ENCODE measurements around the gene SHB. TPM values are rescaled to one million over a fixed set of nuclear protein-coding genes. Genes with fewer than 3 reads are reported as not detected.
"Not testable (repeated sequence)": the region's sequence is repeated elsewhere in the genome, so short reads cannot be mapped to it uniquely, and the experiment has no call there.

The SHB gene
- total RNA-seq, 2 donors from 2014 or later: 28.1 to 38.1 TPM

- Histone ChIP-seq H3K9me3 (ENCODE audit: control insufficient read depth, low read length) (no peaks in the 10 kb centered on the region), H3K27ac (ENCODE audit: low read depth, low read length) (no peak overlapping the region), H3K4me1 (ENCODE audit: control insufficient read depth, insufficient read depth, low read length) (no peaks in the 10 kb centered on the region), H3K4me3 (ENCODE audit: low read length) (no peak overlapping the region), H3K9ac (ENCODE audit: extremely low read depth, low read length, poor library complexity, severe bottlenecking) (no peak overlapping the region), H3K27me3 (ENCODE audit: control insufficient read depth, insufficient read depth, low read length, poor library complexity, severe bottlenecking) (no peaks in the 10 kb centered on the region), H3K36me3 (ENCODE audit: control insufficient read depth, insufficient read depth, low read length) (peaks cover 70% of the 10 kb centered on the region)
- Mint-ChIP-seq H3K27ac (no peak overlapping the region), H3K4me1 (peaks cover 3% of the 10 kb centered on the region), H3K27me3 (ENCODE audit: insufficient read depth) (no peaks in the 10 kb centered on the region), H3K36me3 (ENCODE audit: low read depth) (peaks cover 56% of the 10 kb centered on the region), H3K9me3 (no peaks in the 10 kb centered on the region), H3K4me3 (no peak overlapping the region)
- 96 to 100% methylated on average over 2 of the region's 2 CpGs for WGBS, 2 experiments (ENCODE audit: insufficient coverage in 1 of 2, insufficient read length in 1 of 2)
- no peak for TF ChIP-seq CTCF (conservative IDR thresholded peaks at IDR 0.05)
- no peak for DNase-seq
Measured at GRCh38 chr9:37897665-37898064, 171.4 kb downstream of the SHB start.

- H3K9me3 ChIP-seq (ENCODE audit: control insufficient read depth, low read length): peaks cover 5% of the 10 kb centered on the region
- H3K27me3 Mint-ChIP-seq (ENCODE audit: insufficient read depth): no peaks in the 10 kb centered on the region
- peaks cover 5% of the 10 kb centered on the region for H3K9me3 Mint-ChIP-seq
- H3K27ac ChIP-seq (ENCODE audit: low read depth, low read length): no peak overlapping the region
- H3K36me3 ChIP-seq (ENCODE audit: control insufficient read depth, insufficient read depth, low read length): peaks cover 70% of the 10 kb centered on the region
- H3K27me3 ChIP-seq (ENCODE audit: control insufficient read depth, insufficient read depth, low read length, poor library complexity, severe bottlenecking): no peaks in the 10 kb centered on the region
- peaks cover 77% of the 10 kb centered on the region for H3K36me3 Mint-ChIP-seq (ENCODE audit: low read depth)
- H3K4me3 Mint-ChIP-seq: no peak overlapping the region
- no peak for DNase-seq
- WGBS, 2 experiments (ENCODE audit: insufficient coverage in 1 of 2, insufficient read length in 1 of 2): 93 to 96% methylated on average over 7 of the region's 8 CpGs
- H3K4me1 Mint-ChIP-seq: no peaks in the 10 kb centered on the region
- H3K27ac Mint-ChIP-seq: no peak overlapping the region
- no peaks in the 10 kb centered on the region for H3K4me1 ChIP-seq (ENCODE audit: control insufficient read depth, insufficient read depth, low read length)
- no peak overlapping the region for H3K9ac ChIP-seq (ENCODE audit: extremely low read depth, low read length, poor library complexity, severe bottlenecking)
- H3K4me3 ChIP-seq (ENCODE audit: low read length): no peak overlapping the region
- no peak for TF ChIP-seq CTCF (conservative IDR thresholded peaks at IDR 0.05)
Measured at GRCh38 chr9:37892063-37892462, 177.0 kb downstream of the SHB start.

GRCh38 chr9:37891042-37891441, 178.0 kb downstream of the SHB start:
- not testable (repeated sequence) for H3K4me3 ChIP-seq (ENCODE audit: low read length); DNase-seq; H3K27me3 Mint-ChIP-seq (ENCODE audit: insufficient read depth); H3K9me3 ChIP-seq (ENCODE audit: control insufficient read depth, low read length); H3K27me3 ChIP-seq (ENCODE audit: control insufficient read depth, insufficient read depth, low read length, poor library complexity, severe bottlenecking); H3K27ac Mint-ChIP-seq; H3K4me1 Mint-ChIP-seq; H3K9ac ChIP-seq (ENCODE audit: extremely low read depth, low read length, poor library complexity, severe bottlenecking); H3K4me3 Mint-ChIP-seq; H3K9me3 Mint-ChIP-seq; H3K4me1 ChIP-seq (ENCODE audit: control insufficient read depth, insufficient read depth, low read length); H3K27ac ChIP-seq (ENCODE audit: low read depth, low read length)
- H3K36me3 ChIP-seq (ENCODE audit: control insufficient read depth, insufficient read depth, low read length): peaks cover 68% of the 10 kb centered on the region
- peaks cover 74% of the 10 kb centered on the region for H3K36me3 Mint-ChIP-seq (ENCODE audit: low read depth)
- 100% methylated on average over 13 of the region's 17 CpGs; no CpG with 5 or more reads in 1 of the 2 experiments for WGBS, 2 experiments (ENCODE audit: insufficient coverage in 1 of 2, insufficient read length in 1 of 2)

DNA sequence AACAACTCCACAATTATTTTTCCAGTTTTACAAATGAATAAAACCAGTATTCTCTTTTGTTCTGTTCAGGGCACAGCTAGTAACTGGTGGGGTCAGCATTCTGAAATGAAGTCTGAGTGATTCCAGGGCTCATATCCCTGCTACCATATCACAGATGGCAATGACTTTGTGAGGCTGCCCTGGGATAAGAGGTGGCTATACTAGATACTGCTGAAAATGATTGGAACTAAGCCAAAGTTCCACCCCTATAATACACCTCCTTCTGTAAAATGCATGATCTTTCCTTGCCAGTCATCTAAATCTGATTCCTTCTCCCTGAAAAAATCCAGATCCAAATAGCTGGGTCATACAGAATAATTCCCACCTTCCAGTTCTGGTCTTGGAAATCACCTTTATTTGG, 179.5 kb downstream of the SHB start:
- no peak overlapping the region for H3K4me3 Mint-ChIP-seq
- H3K9ac ChIP-seq (ENCODE audit: extremely low read depth, low read length, poor library complexity, severe bottlenecking): no peak overlapping the region
- peaks cover 69% of the 10 kb centered on the region for H3K36me3 Mint-ChIP-seq (ENCODE audit: low read depth)
- no peaks in the 10 kb centered on the region for H3K4me1 Mint-ChIP-seq
- no peak overlapping the region for H3K27ac Mint-ChIP-seq
- H3K36me3 ChIP-seq (ENCODE audit: control insufficient read depth, insufficient read depth, low read length): peaks cover 59% of the 10 kb centered on the region
- DNase-seq: no peak
- TF ChIP-seq CTCF (conservative IDR thresholded peaks at IDR 0.05): no peak
- H3K9me3 ChIP-seq (ENCODE audit: control insufficient read depth, low read length): peaks cover 5% of the 10 kb centered on the region
- no peaks in the 10 kb centered on the region for H3K27me3 ChIP-seq (ENCODE audit: control insufficient read depth, insufficient read depth, low read length, poor library complexity, severe bottlenecking)
- no peak overlapping the region for H3K4me3 ChIP-seq (ENCODE audit: low read length)
- no peaks in the 10 kb centered on the region for H3K4me1 ChIP-seq (ENCODE audit: control insufficient read depth, insufficient read depth, low read length)
- H3K9me3 Mint-ChIP-seq: peaks cover 5% of the 10 kb centered on the region
- no peaks in the 10 kb centered on the region for H3K27me3 Mint-ChIP-seq (ENCODE audit: insufficient read depth)
- no peak overlapping the region for H3K27ac ChIP-seq (ENCODE audit: low read depth, low read length)

GRCh38 chr9:37887977-37888583, 180.9 kb downstream of the SHB start:
- H3K9ac ChIP-seq (ENCODE audit: extremely low read depth, low read length, poor library complexity, severe bottlenecking); H3K27ac ChIP-seq (ENCODE audit: low read depth, low read length); H3K9me3 ChIP-seq (ENCODE audit: control insufficient read depth, low read length); H3K4me3 Mint-ChIP-seq; H3K9me3 Mint-ChIP-seq; H3K27me3 ChIP-seq (ENCODE audit: control insufficient read depth, insufficient read depth, low read length, poor library complexity, severe bottlenecking); H3K4me3 ChIP-seq (ENCODE audit: low read length); H3K27ac Mint-ChIP-seq; H3K27me3 Mint-ChIP-seq (ENCODE audit: insufficient read depth); H3K4me1 ChIP-seq (ENCODE audit: control insufficient read depth, insufficient read depth, low read length); H3K4me1 Mint-ChIP-seq; DNase-seq: not testable (repeated sequence)
- peaks cover 47% of the 10 kb centered on the region for H3K36me3 ChIP-seq (ENCODE audit: control insufficient read depth, insufficient read depth, low read length)
- peaks cover 57% of the 10 kb centered on the region for H3K36me3 Mint-ChIP-seq (ENCODE audit: low read depth)
- 94 to 100% methylated on average over 3 to 10 of the region's 11 CpGs for WGBS, 2 experiments (ENCODE audit: insufficient coverage in 1 of 2, insufficient read length in 1 of 2)

Data from endodermal cell (in vitro differentiated cells).